ENCODE results near the gene PCBP2. TPM values are rescaled to one million over a fixed set of nuclear protein-coding genes. Genes with fewer than 3 reads are reported as not detected.

The PCBP2 gene
- total RNA-seq, 4 donors from 2014 or later: 493 to 555 (median 514) TPM

DNA sequence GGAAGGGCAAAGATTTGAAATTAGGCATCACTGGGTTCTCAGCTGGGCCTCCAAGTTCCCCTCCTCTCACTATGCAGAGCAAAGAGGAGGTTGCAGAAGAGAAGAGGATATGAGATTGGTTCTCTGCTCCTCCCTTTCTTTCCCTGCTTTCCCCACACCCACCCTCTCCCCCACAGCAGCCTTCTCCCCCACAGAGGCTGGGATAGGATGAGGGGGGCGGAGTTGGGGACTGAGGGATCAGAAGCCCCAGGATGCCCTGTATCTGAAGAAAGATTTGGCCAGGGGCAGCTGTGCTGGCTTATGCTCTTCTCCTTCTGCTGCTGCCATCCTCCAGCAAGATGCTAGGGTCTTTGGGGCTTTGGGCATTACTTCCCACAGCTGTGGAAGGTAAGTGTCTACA lies 28.3 kb upstream of the PCBP2 start, which contains the start of gene AMHR2:
TSS of gene AMHR2 (plus strand) at position 259 of the 400 bp plus-strand sequence. CDS start at position 339, 80 bp downstream.
- Histone ChIP-seq H3K9me3 (no peaks in the 10 kb centered on the region), H3K4me3 (replicated peaks in 1 of 3) (no peak within 1 kb of the TSS), H3K27me3 (no peaks in the 10 kb centered on the region), H3K36me3 (no peaks in the 10 kb centered on the region), H3K4me1 (peaks cover 0 to 5% of the 10 kb centered on the region in 2 donors), H3K27ac (no peak within 1 kb of the TSS)
- intact Hi-C loops (cut with DNase I): loop anchor here (10.0 kb wide), 1 partner anchor 99 kb away; the partner anchor contains the start of gene AAAS
- WGBS, 2 donors: 100% methylated on average over 1 of the region's 1 CpG
- DNase-seq: no peak
- no peak for TF ChIP-seq CTCF (IDR thresholded peaks at IDR 0.05)
- no peak for TF ChIP-seq POLR2A (IDR thresholded peaks at IDR 0.05)

DNA sequence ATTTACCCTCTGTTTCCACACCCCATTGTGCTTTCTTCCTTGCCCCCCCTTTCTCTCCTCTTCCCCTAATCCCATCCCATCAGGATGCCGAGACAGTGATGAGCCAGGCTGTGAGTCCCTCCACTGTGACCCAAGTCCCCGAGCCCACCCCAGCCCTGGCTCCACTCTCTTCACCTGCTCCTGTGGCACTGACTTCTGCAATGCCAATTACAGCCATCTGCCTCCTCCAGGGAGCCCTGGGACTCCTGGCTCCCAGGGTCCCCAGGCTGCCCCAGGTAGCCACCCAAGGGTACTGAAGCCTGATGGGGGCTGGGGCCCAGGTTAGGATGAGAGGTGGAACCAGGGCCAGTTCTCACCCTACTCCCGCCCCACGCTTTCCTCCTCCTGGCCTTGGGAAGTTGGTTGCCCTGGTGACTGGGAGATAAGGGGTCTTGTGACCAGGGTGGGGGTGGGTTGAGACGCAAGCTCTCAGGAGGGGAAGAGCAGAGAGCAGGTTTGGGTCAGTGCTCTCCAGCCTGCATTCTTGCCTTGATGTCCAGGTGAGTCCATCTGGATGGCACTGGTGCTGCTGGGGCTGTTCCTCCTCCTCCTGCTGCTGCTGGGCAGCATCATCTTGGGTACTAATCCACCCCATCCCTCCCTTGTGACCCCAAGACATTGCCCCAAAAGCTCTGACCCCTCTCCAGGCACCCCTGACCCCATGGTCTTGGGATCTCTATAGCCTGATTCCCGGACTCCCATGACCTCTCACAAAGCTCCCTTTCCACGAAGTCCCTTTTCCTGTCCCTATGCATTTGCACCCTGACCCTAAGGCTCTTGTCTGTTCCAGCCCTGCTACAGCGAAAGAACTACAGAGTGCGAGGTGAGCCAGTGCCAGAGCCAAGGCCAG lies 27.0 kb upstream of the PCBP2 start:
- no peak for TF ChIP-seq CTCF (IDR thresholded peaks at IDR 0.05)
- no peak for TF ChIP-seq POLR2A (IDR thresholded peaks at IDR 0.05)
- no peak overlapping the region for H3K4me3 ChIP-seq (replicated peaks in 1 of 3)

GRCh38 chr12:53425515-53426150 lies 26.3 kb upstream of the PCBP2 start:
- TF ChIP-seq POLR2A (IDR thresholded peaks at IDR 0.05) (no peak), CTCF (IDR thresholded peaks at IDR 0.05) (no peak)
- DNase-seq: no peak
- intact Hi-C loops (cut with DNase I): loop anchor here (10.0 kb wide), 1 partner anchor 101 kb away; the partner anchor contains the start of gene AAAS
- 85% methylated on average over 7 to 9 of the region's 11 CpGs for WGBS, 2 donors
- H3K4me3 ChIP-seq (replicated peaks in 1 of 3): no peak overlapping the region
- H3K27ac ChIP-seq: no peak overlapping the region
- H3K9me3 ChIP-seq: no peaks in the 10 kb centered on the region
- no peaks in the 10 kb centered on the region for H3K27me3 ChIP-seq
- peaks cover 0 to 5% of the 10 kb centered on the region in 2 donors for H3K4me1 ChIP-seq
- H3K36me3 ChIP-seq: no peaks in the 10 kb centered on the region

More for the DNA sequence above, 27.0 kb upstream of the PCBP2 start:
- DNase-seq: no peak
- Histone ChIP-seq H3K9me3 (no peaks in the 10 kb centered on the region), H3K27ac (no peak overlapping the region), H3K36me3 (no peaks in the 10 kb centered on the region), H3K4me1 (peaks cover 0 to 5% of the 10 kb centered on the region in 2 donors), H3K27me3 (no peaks in the 10 kb centered on the region)
- intact Hi-C loops (cut with DNase I): loop anchor here (10.0 kb wide), 1 partner anchor 100 kb away; the partner anchor contains the start of gene AAAS
- WGBS, 2 donors: 68 to 88% methylated on average over 6 to 8 of the region's 9 CpGs

DNA sequence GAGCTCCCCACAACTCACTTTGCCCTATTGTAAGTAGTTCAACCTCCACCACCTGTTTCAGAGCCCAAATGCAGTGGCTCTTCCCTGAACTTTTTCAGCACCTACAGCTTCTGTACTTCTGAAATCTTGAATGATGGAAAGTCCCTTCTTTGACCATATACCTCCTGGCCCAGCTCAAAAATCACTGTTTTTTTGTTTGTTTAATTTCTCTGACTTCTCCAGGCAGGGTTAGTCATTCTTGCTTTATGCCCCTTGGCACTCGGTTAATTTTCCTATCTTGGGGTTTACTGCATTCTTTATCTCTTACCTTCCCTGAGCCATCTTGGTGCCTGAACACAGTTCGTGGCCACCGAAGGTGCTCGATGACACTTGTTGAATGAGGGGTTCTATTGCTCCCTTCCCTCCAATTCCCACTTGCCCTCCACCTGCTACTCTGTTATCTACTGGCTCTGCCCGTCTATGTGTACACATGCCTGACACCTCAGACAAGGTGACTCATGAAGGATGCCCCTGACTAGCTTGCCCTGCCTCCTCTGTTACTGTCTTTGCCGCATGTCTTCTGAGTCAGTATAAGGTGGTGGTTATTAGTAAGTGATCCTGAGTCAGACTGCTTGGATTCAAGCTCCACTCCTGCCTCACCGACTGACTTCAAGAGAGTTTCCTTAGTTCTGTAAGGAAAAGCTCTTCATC lies 23.9 kb upstream of the PCBP2 start:
- TF ChIP-seq CTCF (IDR thresholded peaks at IDR 0.05) (no peak), POLR2A (IDR thresholded peaks at IDR 0.05) (no peak)
- no peaks in the 10 kb centered on the region for H3K4me1 ChIP-seq
- H3K36me3 ChIP-seq: no peaks in the 10 kb centered on the region
- DNase-seq: no peak
- H3K4me3 ChIP-seq (replicated peaks in 1 of 3): no peak overlapping the region
- WGBS, 2 donors: 81 to 93% methylated on average over 7 of the region's 7 CpGs
- H3K9me3 ChIP-seq: no peaks in the 10 kb centered on the region
- intact Hi-C loops (cut with DNase I): loop anchor here (10.0 kb wide), 1 partner anchor 103 kb away; the partner anchor contains the start of gene AAAS
- no peak overlapping the region for H3K27ac ChIP-seq
- H3K27me3 ChIP-seq: no peaks in the 10 kb centered on the region
